GM19023 (cell line): ENCODE measurements around the gene CTBP1.
A peak's percentile ranks its signal among the peaks of the same experiment; 100 is the strongest.

Experiments used
- ATAC-seq: cut with Tn5 transposase; IDR thresholded peaks from one replicate; pipeline ENCODE4 v1.9.1; 2021; ENCODE audit warnings: mild to moderate bottlenecking, moderate library complexity; ENCODE audit not compliant: unreplicated experiment

The CTBP1 gene

DNA sequence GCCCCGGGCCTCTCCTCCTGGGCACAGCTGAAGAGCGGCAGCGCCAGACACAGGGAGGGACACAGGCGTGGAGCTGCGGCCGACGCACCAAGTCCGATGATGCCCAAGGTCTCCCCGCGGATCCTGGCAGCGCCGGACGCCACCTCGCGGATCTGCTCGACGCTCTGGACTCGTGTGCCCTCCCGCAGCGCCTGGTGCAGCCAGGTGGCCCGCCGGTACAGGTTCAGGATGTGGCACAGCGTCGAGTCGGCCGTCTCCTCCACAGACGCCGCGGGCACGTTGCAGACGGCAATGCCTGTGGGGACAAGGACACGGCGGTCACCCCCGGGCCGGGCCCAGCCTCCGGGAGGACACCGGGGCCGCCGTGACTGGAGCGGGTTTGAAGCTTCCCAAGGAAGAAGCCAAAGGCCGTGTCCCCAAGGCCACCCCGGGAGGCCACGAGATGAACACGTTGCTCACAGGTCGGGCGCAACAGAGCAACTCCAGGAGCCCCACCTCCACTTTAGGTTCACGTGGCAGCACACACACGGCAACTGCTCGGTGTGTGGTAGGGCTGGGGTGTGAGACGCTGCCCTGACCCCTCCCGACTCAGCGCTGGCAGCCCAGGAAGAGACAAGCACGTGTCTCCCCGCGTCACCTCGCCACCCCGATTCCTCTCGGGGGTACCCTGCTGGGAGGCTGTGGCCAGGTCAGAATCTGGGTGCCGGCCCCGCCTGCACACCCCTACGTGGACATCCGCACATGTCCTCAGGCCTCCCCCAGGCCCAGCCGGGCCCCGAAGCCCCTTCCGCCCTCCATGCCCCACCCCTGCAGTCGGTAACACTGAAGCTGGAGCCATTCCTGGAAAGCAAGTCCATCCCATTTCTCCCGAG is 23.4 kb downstream of the CTBP1 start:
- ATAC-seq = no peak

DNA sequence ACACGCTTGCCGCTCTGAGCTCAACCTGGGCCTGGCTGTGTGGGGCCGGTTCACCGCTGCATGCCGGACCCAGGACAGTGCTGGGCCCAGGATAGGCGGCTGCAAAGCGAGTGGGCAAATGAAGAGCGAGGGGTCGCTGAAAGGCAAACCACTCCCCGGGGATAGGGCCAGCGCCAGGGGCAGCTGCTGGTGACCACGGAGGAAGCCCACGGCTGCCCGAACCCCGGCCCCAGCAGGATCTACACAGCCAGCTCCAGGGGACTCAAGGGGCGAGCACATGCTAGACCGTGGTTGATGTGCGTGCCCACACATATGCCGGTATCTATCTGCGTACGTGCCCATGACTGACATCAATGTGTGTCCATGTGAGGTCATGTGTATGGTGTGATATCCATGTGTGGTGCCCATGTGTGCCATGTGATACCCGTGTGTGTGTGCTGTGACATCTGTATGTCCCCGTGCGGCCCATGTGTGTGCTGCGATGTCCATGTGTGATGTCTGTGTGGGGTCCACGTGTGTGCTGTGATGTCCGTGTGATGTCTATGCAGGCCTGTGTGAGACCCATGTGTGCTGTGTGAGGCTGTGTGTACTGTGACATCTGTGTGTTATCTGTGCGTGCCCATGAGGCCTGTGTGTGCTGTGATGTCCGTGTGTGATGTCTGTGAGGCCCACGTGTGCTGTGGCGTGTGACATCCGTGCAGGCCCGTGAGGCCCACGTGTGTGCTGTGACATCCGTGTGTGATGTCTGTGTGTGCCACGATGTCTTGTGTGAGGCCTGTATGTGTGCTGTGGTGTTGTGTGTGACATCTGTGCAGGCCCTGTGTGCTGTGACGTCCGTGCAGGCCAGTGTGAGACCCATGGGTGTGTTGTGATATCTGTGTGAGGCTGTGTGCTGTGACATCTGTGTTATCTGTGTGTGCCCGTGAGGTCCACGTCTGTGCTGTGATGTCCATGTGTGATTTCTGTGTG is 24.8 kb downstream of the CTBP1 start:
- ATAC-seq = no peak

DNA sequence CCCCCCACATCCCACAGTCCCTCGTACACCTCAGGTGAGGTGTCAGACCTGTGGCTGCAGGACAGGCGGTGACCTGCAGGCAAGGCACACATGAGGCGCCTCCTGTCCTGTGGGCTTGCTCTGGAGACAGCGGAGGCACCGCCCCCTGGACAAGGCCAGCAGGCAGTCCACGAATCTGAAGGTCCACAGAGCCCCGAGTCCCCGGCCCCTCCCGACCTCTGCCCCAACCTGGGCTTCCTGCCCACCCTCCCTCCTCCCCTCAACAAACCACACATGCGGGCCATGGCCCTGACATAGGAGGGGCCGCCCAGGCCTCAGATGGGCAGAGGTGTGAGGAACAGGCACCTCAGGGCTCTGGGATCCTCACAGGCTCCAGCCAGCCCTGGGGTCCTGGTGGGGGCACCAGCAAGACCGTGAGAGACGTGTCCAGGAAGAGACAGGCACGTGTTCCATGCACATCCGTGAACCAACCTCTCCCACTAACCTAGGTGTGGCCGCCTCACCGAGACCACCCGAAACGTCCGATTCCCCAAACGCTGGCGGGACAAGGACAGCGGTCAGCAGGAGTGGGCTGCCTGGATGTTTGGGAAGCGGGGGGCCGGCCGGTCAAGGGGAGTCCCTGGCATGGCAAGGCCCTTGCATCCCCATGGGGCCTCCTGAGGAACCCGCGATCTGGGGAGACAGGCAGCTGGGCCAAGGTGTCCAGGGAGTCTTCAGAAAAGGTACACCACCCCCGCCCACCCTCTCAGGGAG is 25.8 kb downstream of the CTBP1 start:
- no peak for ATAC-seq

DNA sequence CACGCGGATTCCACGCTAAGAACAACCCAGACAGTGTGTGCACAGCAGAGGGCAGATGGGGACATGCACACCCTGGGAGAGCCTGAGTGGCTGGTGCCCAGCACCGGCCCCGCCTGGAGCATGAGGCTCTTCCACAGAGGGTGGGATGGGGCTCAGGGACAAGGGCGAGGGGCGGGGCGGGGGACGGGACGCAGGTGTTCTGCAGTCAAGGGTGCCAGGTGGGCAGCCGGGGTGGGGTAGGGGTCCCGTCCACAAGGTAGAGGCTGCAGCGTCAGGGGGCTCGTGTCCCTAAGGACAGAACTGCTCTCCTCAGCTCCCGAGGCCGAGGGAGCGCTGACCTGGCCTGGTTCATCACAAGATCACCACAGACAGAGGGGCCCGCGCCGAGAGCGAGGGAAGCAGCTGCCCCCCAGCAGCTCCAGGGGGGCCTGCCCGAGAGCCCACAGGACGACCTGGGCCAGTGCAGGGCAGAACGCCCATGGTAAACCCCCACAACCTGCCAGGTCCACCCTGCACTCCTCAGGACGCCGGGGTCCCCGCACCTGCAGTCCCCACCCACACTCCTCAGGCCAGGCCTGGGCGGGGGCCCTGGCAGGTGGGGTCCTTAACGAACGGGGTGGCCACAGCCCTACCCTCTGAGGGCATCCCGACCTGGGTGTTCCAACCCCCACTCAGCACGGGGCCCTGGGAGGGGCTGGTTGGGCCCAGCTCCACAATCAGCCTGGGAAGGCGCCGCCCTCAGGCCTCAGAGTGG is 26.7 kb downstream of the CTBP1 start:
- no peak for ATAC-seq

DNA sequence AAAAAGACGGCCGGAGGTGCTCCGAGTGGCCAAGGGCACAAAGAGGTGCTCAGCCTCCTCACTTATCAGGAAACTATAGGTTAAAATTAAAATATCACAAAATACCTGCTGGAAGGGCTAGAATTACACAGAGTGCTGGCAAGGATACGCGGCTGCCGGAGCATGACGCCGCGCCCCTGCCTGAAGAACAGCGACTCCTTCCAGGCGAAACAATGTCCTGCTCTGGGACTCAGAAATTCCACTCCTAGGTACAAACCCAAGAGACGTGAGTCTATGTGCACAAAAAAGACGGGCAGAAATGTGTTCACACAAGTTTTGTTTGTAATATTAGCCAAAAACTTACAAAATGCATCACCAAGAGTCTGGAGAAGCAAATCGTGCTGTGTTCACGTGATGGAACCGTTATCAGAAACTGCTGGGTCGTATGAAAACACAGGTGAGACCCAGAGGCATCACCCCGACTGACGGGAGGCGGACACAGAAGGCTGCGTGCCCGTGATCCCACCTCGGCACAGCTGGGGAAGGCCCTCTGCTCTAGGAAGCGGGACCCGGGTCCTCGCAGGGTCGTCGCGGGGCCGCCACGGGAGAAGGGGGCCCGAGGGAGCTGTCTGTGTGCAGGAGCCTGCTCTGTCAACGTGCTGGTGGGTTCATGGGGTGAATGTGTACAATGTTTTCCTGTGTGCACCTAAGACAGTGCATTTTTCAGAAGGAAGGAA is 27.6 kb downstream of the CTBP1 start:
- ATAC-seq = no peak

DNA sequence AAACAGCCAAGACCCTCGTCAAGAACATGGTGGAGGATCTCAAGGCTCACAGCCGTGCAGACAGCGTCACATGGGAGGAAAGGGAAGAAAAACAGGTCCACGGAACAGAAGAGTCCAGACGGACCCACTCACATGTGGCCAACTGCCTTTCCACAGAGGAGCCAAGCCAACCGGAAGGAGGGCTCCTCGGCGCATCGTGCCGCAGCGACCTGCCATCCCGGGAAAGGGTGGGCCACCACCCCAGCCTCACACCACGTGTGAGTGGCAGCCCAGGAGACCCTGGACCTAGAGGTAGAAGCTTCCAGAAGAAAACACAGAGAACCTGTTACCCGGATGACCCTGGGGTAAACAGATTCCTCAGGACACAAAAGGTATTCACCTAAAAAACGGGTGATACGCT is 28.4 kb downstream of the CTBP1 start:
- ATAC-seq = no peak

DNA sequence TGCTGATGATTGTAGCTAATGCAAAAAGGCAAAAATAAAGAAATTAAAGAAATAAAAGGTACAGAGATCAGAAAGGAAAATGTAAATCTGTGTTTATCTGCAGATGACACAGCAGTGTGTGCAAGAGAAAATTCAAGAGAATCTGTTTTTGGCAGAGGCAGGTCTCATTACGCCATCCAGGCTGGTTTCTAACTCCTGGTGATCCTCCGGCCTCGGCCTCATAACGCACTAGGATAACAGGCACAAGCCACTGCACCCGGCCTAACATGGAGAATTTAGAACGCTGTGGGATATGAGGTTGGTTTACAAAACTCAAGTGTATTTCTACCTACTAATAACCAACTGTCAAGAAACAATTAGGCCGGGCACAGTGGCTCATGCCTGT is 29.4 kb downstream of the CTBP1 start:
- no peak for ATAC-seq

DNA sequence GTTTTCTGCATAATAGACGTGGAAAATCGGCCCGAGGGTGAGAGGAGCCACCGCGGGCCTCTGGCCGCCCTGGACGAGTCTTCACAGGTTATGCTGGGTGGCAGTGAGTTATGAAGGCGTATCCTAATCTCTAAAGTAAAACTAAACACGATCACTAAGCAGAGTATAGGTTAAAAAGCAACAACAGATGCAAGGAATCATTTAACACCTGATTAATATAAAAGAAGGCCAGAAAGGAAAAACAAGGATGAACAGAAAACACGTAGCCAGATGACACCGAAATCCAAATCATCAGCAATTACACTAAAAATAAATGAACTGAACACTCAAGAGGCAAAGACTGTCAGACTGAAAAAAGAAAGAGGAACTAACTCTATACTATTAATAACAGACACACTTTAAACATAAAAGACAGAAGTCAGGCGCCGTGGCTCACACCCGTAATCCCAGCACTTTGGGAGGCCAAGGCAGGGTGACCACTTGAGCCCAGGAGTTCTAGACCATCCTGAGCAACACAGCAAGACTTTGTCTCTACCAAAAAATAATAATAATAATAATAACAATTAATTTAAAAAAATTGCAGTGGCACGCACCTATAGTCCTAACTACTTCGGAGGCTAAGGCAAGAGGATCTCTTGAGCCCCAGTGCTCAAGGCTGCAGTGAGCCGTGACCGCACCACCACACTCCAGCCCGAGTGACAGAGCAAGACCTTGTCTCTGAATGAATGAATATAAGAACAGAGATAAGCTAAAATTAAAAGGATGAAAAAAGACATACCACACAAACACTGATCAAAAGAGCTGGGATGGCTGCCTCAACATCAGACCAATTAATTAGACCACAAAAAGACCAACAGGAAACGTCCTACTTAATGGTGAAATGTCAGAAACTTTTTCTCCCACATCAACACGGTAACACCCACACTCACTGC is 30.0 kb downstream of the CTBP1 start:
- ATAC-seq = peak; percentile 64

DNA sequence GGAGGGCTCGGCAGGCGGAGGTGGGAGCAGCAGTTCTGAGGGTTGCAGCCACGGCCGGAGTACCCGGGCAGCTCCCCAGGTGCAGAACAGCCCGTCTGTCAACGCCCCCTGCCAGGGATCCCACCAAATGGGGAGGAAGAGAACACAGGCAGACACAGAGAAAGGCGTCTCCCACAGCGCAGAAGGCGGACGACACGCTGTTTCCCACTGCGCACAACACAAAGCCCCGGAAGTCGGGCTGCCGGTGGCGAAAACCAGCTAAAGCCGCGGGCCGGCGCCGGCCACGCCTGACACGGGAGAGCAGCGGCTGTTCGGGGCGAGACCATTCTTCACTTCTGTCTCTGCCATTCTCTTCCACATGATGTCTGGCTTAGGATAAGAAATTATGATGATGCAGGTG is 31.6 kb downstream of the CTBP1 start:
- no peak for ATAC-seq

DNA sequence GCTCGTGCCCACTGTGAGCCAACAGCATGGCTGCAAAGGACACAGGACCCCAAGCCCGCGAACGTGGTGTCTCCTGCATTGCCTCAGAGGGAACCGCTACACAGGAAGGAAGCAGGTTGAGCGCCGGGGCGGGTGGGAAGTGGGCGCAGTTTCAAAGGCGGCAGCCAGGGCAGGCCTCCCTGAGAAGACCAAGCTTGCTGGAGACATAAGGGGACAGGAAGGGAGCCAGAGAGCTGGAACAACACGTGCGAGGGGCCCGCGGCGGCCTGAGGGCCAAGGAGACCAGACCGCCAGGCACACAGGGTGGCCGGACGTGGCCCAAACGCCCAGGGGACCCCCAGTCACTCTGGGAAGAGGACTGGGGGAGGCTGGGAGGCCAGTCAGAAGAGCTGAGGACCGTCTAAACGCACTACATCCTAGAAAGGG is 32.0 kb downstream of the CTBP1 start:
- no peak for ATAC-seq

DNA sequence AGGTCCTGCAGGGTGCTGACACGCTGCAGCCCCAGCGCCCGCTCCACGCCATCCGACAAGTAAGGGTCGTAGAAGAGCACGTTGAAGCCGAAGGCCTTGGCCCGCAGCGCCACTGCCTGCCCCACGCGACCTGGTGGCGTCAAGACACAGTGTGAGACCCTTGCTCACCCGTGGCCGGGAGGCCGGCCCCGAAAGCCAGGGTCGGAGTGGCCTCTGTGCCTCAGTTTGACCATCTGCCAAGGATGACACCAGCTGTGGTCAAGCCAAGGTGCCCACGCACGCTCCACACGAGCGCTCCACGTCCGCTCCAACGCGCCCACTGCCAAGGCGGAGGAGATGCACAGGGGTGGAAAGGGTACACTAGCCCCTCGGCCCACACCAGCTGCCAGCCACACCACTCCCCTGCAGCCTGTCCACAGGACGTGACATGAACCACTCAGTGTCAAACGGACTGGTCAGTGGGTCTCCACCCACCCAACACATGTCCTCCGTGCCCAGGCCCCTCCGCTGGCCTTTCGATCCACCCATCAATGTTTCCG is 32.8 kb downstream of the CTBP1 start:
- no peak for ATAC-seq

DNA sequence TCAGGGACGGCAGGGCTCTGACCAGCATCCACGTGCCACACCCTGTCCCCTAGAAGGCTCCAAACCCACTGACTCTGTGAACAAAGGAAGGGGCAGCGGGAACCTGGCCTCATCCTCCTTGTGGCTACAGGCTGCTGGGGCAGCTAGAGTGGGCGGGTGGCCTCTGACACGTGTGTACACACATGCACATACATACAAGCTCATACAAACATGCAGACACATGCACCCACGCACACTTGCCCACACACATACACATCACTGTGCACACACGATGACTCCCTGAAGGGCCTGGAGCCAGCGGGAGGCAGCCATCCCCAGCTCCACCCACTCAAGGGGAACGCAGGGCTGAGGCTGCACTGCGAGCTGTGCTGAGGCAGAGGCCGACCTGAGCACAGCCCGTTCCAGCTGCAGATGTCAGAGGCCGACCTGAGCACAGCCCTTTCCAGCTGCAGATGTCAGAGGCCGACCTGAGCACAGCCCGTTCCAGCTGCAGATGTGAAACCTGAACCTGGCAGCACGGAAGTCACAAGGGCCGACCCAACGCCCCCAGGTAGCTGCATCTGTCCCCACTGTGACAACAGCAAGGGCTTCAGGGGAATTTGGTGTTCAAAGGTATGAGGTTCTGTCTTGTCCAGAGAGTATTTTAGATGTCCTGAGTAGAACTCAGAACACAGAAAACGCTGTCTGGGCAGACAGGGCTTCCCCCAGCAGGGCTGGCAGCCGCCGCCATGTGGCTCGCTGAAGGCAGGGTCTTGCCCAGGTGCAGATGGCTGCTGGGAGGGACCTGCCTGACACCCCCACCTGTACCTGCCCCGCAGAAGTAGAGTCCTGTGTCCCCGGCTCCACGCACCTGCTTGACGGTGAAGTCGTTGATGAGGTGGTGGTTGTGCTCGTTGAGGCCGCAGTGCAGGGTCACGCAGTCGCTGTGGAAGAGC is 33.5 kb downstream of the CTBP1 start:
- ATAC-seq = no peak

DNA sequence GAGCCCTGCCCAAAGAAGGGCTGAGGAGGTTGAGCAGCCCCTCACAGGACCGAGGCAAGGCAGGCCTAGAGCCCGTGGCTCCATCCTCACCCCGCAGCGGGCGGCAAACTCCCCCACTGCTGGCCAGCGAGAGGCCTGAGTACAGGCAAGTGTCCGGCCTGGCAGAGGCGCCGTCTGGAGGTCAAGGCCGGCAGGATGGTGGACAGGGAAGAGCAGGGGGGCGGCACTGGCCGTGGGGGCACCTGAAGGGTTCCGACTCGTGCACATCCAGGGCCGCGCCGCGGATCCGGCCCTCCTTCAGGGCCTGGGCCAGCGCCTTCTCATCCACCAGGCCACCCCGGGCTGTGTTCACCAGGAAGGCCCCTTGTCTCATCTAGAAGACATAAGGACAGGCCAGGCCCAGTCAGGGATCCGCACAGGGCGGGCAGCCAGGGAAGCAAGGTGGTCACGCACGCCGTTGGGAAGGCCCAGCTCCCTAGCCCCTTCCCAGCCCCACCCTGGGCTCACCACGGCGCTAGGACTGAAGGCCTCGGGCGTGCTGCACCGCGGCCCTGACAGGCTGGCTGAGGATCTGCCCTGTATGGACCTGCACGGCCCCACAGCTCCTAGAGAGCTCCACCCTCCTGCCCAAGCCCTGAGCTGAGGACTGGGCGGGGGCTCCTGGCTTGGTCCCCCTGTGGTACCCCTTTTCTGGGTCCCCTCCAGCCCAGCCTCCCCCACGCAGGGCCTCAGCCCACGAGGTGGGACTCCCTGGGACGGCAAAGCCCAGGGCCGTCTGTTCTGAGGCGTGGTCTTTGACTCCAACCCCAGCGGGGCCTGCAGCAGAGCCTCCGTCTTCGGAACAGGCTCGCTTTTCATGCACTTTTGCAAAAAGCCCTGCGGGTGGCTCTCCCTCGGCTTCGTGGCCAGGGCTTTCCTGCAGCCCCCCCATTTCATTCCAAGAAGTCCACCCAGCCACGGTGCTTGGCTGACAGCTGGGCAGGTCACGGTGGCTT is 34.5 kb downstream of the CTBP1 start:
- no peak for ATAC-seq

DNA sequence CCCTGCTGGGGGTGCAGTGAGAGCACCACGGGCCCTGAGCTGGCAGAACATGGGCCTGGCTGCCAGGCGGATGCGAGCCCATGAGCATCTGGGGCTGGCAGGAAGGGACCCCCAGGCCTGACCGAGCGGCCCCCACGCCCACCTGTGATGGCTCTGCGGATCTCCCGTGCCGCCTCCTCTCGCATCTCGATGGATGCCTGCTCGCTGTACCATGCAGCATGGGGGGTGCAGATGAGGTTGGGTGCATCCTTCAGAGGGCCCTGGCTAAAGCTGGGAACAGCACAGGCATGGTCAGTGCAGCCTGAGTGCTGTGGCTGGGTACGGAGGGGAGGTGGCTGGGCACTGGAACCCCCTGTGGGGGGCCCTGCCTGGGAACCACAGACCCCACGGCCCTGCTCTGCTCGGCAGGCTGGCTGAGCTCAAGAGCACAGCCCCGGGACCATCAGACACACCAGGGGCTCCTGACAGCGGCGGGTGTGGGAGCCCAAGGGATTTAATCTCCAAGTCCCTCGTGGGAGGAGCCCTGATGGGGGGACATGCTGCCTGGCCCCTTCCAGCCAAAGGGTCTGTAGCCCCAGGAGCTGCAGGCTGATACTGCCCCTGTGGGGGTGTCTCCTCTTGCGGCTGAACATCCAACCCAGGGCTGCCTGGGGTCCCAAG is 35.5 kb downstream of the CTBP1 start:
- ATAC-seq = no peak

DNA sequence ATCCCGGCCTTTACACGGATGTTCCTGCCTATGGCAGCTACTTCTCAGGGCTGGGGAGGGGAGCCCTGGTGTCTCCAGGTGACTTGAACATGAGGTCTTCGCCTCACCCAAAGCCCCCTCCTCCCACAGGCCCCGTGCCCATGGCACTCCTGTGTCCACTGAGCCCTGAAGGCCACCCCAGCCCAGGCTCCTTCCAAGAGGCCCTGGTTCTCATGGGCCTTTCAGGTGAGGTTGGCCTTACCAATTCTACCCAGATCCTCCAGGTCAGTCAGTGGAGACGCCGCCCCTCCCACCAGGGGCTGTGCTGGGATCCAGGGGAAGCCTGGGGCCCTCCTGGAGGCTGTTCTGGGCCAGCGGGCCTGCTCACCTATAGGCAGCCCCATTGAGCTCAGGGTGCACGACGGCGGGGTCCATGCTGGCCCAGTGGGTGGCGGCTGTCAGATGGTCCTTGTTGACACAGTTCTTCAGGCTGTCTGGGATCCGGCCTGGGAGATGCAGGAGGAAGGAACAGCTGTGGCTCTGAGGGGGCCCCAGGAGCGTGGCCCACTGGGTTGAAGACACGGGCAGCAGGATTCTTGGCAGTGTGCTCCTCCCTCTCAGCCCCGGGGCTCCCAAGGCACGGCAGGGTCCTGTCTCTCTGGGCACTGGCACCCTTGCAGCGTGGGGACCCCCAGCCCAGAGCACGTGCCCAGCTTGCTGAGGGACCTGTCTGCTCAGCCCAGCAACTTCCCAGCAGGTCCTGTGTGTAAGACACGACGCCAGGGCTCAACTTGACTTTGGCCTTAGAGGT is 36.2 kb downstream of the CTBP1 start:
- no peak for ATAC-seq
